SU-DHL-6 (cell line): ENCODE results near the gene LRP3.

Source experiments
- EZH2phosphoT487 ChIP-seq: fragments of 200-600 bp; sonication (generic), shearing (Covaris generic); conservative IDR thresholded peaks from 2 replicates; pipeline ENCODE4 v1.6.1; 2018; ENCODE audit warnings: mild to moderate bottlenecking, antibody characterized with exemption, low read length, moderate library complexity, mixed read lengths
- TF ChIP-seq, protein P1 (sequence below): fragments of 200-600 bp; sonication (generic); IDR thresholded peaks from one replicate; pipeline ENCODE4 v1.5.1; 2017; ENCODE audit warnings: antibody characterized with exemption, mild to moderate bottlenecking, low read length, moderate library complexity; ENCODE audit not compliant: insufficient read depth, poor library complexity, severe bottlenecking

DNA sequence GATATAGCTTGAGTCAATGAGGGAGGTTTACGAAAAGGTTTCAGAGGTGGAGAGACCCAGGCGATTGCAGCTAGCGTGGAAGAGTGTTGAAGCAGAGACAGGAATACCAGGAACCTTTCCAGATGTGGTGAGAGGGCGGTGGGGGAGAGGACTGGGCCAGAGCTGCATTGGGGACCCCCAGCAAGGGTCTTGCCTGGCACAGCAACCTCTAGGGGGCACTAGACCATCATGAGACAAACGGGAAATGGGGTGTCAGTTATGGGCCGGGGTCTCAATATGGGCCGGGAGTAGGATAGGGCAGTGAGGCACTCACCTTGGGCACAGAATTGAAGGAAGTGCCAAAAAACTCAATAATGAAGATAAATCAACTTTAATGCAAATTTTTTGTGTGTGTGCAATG is 2.1 kb upstream of the LRP3 start:
- TF ChIP-seq, protein P1, sequence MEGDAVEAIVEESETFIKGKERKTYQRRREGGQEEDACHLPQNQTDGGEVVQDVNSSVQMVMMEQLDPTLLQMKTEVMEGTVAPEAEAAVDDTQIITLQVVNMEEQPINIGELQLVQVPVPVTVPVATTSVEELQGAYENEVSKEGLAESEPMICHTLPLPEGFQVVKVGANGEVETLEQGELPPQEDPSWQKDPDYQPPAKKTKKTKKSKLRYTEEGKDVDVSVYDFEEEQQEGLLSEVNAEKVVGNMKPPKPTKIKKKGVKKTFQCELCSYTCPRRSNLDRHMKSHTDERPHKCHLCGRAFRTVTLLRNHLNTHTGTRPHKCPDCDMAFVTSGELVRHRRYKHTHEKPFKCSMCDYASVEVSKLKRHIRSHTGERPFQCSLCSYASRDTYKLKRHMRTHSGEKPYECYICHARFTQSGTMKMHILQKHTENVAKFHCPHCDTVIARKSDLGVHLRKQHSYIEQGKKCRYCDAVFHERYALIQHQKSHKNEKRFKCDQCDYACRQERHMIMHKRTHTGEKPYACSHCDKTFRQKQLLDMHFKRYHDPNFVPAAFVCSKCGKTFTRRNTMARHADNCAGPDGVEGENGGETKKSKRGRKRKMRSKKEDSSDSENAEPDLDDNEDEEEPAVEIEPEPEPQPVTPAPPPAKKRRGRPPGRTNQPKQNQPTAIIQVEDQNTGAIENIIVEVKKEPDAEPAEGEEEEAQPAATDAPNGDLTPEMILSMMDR = peak; percentile 13
- TF ChIP-seq EZH2phosphoT487 = no peak
